Measurements from ENCODE around the gene LANCL2.

GRCh38 chr7:55476852-55477780 is 112.0 kb downstream of the LANCL2 start:
- TF ChIP-seq CTCF (IDR thresholded peaks at IDR 0.05; ENCODE audit: low read depth, low read length, missing input control), result no peak
- no peak for TF ChIP-seq HNF4A (conservative IDR thresholded peaks at IDR 0.05)
- TF ChIP-seq ZBTB33 (IDR thresholded peaks at IDR 0.05), result no peak
- no peak for TF ChIP-seq RAD21 (IDR thresholded peaks at IDR 0.05)
- TF ChIP-seq GABPA (IDR thresholded peaks at IDR 0.05 in 1 of 2, conservative IDR thresholded peaks at IDR 0.05 in 1 of 2), result no peak
- TF ChIP-seq JUND (IDR thresholded peaks at IDR 0.05), result no peak
- no peak for TF ChIP-seq TAF1 (conservative IDR thresholded peaks at IDR 0.05)
- no peak for TF ChIP-seq YY1 (IDR thresholded peaks at IDR 0.05)
- no peak for TF ChIP-seq REST (IDR thresholded peaks at IDR 0.05)
- TF ChIP-seq FOXA1 (IDR thresholded peaks at IDR 0.05), result no peak
- no peak for TF ChIP-seq MAX (IDR thresholded peaks at IDR 0.05)
- no peak for TF ChIP-seq EGR1 (IDR thresholded peaks at IDR 0.05; ENCODE audit: low read depth in 2 of 2)
- TF ChIP-seq FOXA2 (IDR thresholded peaks at IDR 0.05), result no peak
